Measurements from ENCODE around the gene SCLT1. TPM values are rescaled to one million over a fixed set of nuclear protein-coding genes. Genes with fewer than 3 reads are reported as not detected.

Gene SCLT1
- total and polyA plus RNA-seq, 2 of the 4 experiments (the other 2 are of a cell fraction) = 4.9 to 7.7 TPM

DNA sequence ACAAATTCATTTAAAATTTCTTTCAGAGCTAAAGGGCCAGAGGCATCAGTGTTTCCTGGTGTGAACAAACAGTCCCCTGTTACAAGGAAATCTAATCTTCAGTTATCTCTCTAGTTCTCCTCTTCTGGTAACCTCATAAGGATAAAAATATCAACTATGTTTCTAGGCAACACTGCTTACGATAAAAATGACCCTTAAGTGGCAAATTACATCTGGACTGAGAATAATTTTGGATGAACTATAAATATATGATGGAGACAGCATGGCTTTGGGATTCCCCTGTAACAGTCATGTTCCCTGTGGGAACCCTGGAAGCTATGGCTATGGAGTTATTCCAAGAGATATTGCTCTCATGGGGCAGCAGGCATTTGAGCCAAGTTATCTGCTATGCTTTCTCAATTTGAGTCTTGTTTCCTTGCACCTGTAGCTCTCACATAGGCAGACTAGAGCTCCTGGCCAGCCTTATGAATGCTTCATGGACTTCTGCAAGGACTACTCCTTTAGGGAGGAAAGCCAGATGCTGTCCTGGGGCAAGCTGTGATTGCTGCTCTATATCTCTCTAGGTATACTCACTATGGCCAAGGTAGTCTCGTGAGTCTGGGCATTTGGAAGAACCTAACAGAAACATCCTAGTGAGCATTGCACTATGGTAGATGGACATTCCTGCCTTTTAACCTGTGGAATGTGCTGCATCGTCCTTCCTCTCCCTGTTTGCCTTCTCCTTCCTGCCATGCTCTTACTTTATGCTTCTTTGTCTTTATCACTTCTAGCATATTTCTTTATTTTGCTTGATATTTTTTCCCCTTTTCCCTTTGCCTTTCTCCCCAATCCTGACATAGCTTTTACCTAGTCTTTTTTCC lies 16.9 kb upstream of the SCLT1 start:
- Histone ChIP-seq H3K56ac (ENCODE audit: extremely low read depth, insufficient read depth, low read length) (no peak overlapping the region), H2AFZ (replicated peaks; ENCODE audit: low read length, poor library complexity) (no peak overlapping the region), H4K91ac (ENCODE audit: insufficient read depth, low read depth, low read length) (no peak overlapping the region), H4K5ac (ENCODE audit: low read depth, low read length) (no peak overlapping the region), H2BK5ac (ENCODE audit: low read depth, low read length, poor library complexity, severe bottlenecking) (no peak overlapping the region), H3K36me3 (ENCODE audit: control insufficient read depth, insufficient read depth, low read length) (no peaks in the 10 kb centered on the region), H4K20me1 (ENCODE audit: insufficient read depth, low read length) (no peaks in the 10 kb centered on the region), H3K18ac (ENCODE audit: low read depth, low read length) (no peak overlapping the region), H3K14ac (replicated peaks; ENCODE audit: low read depth, low read length) (no peak overlapping the region), H3K4me2 (ENCODE audit: low read depth, low read length) (no peak overlapping the region), H3K9me1 (ENCODE audit: insufficient read depth, low read length) (peaks cover 3% of the 10 kb centered on the region; the same call in 1 of the 2 replicates), H3K23ac (ENCODE audit: low read depth, low read length) (no peak overlapping the region), H2BK120ac (ENCODE audit: low read depth, low read length) (no peak overlapping the region), H2BK15ac (ENCODE audit: low read depth, low read length) (no peak overlapping the region), H2BK20ac (ENCODE audit: low read depth, low read length) (no peak overlapping the region), H3K4me3 (ENCODE audit: insufficient read depth, low read depth, low read length) (no peak overlapping the region), H3K27ac (ENCODE audit: insufficient read depth, low read length) (no peak overlapping the region), H3K9ac (ENCODE audit: low read depth, low read length) (no peak overlapping the region), H3K4ac (ENCODE audit: low read depth, low read length) (no peak overlapping the region), H3K27me3 (ENCODE audit: control insufficient read depth, insufficient read depth, low read length) (no peaks in the 10 kb centered on the region), H2AK9ac (replicated peaks; ENCODE audit: low read depth, low read length, poor library complexity) (no peak overlapping the region), H3K4me1 (ENCODE audit: control insufficient read depth, insufficient read depth, low read length) (no peaks in the 10 kb centered on the region), H2AK5ac (ENCODE audit: low read depth, low read length) (no peak overlapping the region), H4K8ac (ENCODE audit: low read depth in 2 of 2, low read length in 2 of 2) (no peak overlapping the region), H3K79me1 (ENCODE audit: low read depth in 1 of 2, low read length in 2 of 2) (no peaks in the 10 kb centered on the region), H3K9me3 (ENCODE audit: control insufficient read depth, insufficient read depth, low read length) (no peaks in the 10 kb centered on the region)
- CTCF ChIA-PET = interaction anchor here (1.4 kb wide), 1 partner anchor 17 kb away, joined by 4 read pairs; the partner anchor contains the start of gene SCLT1
- no peak for TF ChIP-seq SMC3 (IDR thresholded peaks at IDR 0.05; ENCODE audit: low read depth, low read length)
- no peak for TF ChIP-seq RFX5 (IDR thresholded peaks at IDR 0.05; ENCODE audit: low read depth, low read length)
- TF ChIP-seq, protein P1, sequence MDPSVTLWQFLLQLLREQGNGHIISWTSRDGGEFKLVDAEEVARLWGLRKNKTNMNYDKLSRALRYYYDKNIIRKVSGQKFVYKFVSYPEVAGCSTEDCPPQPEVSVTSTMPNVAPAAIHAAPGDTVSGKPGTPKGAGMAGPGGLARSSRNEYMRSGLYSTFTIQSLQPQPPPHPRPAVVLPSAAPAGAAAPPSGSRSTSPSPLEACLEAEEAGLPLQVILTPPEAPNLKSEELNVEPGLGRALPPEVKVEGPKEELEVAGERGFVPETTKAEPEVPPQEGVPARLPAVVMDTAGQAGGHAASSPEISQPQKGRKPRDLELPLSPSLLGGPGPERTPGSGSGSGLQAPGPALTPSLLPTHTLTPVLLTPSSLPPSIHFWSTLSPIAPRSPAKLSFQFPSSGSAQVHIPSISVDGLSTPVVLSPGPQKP (IDR thresholded peaks at IDR 0.05; ENCODE audit: borderline replicate concordance, low read depth, low read length) = no peak
- TF ChIP-seq, protein P2, sequence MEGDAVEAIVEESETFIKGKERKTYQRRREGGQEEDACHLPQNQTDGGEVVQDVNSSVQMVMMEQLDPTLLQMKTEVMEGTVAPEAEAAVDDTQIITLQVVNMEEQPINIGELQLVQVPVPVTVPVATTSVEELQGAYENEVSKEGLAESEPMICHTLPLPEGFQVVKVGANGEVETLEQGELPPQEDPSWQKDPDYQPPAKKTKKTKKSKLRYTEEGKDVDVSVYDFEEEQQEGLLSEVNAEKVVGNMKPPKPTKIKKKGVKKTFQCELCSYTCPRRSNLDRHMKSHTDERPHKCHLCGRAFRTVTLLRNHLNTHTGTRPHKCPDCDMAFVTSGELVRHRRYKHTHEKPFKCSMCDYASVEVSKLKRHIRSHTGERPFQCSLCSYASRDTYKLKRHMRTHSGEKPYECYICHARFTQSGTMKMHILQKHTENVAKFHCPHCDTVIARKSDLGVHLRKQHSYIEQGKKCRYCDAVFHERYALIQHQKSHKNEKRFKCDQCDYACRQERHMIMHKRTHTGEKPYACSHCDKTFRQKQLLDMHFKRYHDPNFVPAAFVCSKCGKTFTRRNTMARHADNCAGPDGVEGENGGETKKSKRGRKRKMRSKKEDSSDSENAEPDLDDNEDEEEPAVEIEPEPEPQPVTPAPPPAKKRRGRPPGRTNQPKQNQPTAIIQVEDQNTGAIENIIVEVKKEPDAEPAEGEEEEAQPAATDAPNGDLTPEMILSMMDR (conservative IDR thresholded peaks at IDR 0.05; ENCODE audit: low read depth, low read length) = no peak
- BruUV-seq (replicated peaks) = no TSS peak
- dilution Hi-C loops (cut with HindIII; ENCODE audit: low sequenced_read_pairs, unreplicated experiment) = no loop called here
- WGBS, 2 experiments (ENCODE audit: extremely low coverage in 2 of 2, insufficient read length in 1 of 2) = 40% methylated on average over 1 of the region's 3 CpGs; no CpG with 5 or more reads in 1 of the 2 experiments
- intact Hi-C loops (cut with micrococcal nuclease) = no loop called here
- in situ Hi-C loops (cut with MboI; ENCODE audit: low sequenced_read_pairs) = no loop called here
- no peak for ATAC-seq (ENCODE audit: low read depth)
- DNase-seq = no peak
- POLR2A ChIA-PET (ENCODE audit: unreplicated experiment) = no interaction called here
